ENCODE data around the gene CHIT1.

- TF ChIP-seq POLR2A (IDR thresholded peaks at IDR 0.05) (no peak), CTCF (IDR thresholded peaks at IDR 0.05) (no peak), EP300 (IDR thresholded peaks at IDR 0.05) (no peak), POLR2AphosphoS5 (IDR thresholded peaks at IDR 0.05) (no peak)
These were observed 42.2 kb downstream of the CHIT1 start for GRCh38 chr1:203187304-203187685.
